Left lung (tissue), 10 donors: ENCODE measurements around the gene CTNNA3. TPM values are rescaled to one million over a fixed set of nuclear protein-coding genes. Genes with fewer than 3 reads are reported as not detected.

ENCODE experiments used
- ATAC-seq: fragments of 200-7000 bp; cut with Tn5 transposase; one replicate; pipeline ENCODE4 v1.9.1; 2020; ENCODE audit warnings: moderate library complexity
- DNase-seq, 4 donors: peaks; one replicate each; pipeline ENCODE4 v3.0.0-alpha.2; 2013 to 2020
- H3K27ac ChIP-seq, 2 donors: fragments of 200-600 bp; sonication (generic) in 1 of 2; one replicate each; pipeline versions ENCODE4 v1.5.0 to v1.8.0; 2020 to 2021
- H3K27me3 ChIP-seq, 2 donors: fragments of 200-600 bp; sonication (generic) in 1 of 2; one replicate each; pipeline versions ENCODE4 v1.5.0 to v1.8.0; 2020 to 2021
- H3K36me3 ChIP-seq, 2 donors: fragments of 200-600 bp; sonication (generic) in 1 of 2; one replicate each; pipeline versions ENCODE4 v1.5.0 to v1.8.0; 2020 to 2021
- H3K4me1 ChIP-seq, 2 donors: fragments of 200-600 bp; one replicate each; pipeline ENCODE4 v1.8.0; 2021
- H3K4me3 ChIP-seq, 2 donors: fragments of 200-600 bp; sonication (generic) in 1 of 2; one replicate each; pipeline versions ENCODE4 v1.5.0 to v1.8.0; 2020 to 2021; ENCODE audit warnings: mild to moderate bottlenecking in 1 of 2
- H3K9me3 ChIP-seq, 2 donors: fragments of 200-600 bp; sonication (generic) in 1 of 2; one replicate each; pipeline versions ENCODE4 v1.5.0 to v1.8.0; 2020 to 2021
- intact Hi-C, 2 donors: fragments of 100-400 bp; cut with DNase I; formaldehyde crosslinking; loops; one replicate each; pipeline versions ENCODE4 v1.11.2 to v1.14.2; 2022
- polyA plus RNA-seq, 6 donors: library from polyadenylated mRNA; unstranded; fragments of 120-200 nt; gene quantifications; one replicate each; pipeline ENCODE4 v1.2.1, GENCODE V29; 2013; ENCODE audit not compliant: insufficient read length in 6 of 6
- total RNA-seq, 2 donors: library from RNA; stranded (reverse); fragmentation: NEBNext Ultra II Directional; extraction: Animal tissue kit (Norgen Biotek cat#: 25700); gene quantifications; one replicate each; pipeline ENCODE4 v1.2.1, GENCODE V29; 2021
- TF ChIP-seq, protein P1 (sequence below), 2 donors: fragments of 200-600 bp; sonication (generic) in 1 of 2; IDR thresholded peaks; one replicate each; pipeline versions ENCODE4 v1.5.0 to v1.8.0; 2021; ENCODE audit warnings: antibody characterized with exemption in 2 of 2
- donor health status: DM: no; HTN: yes; CAD: no.
- donor health status: DM: no; HTN: no; CAD: no.

The CTNNA3 gene
- total and polyA plus RNA-seq, 8 donors, result 1.1 to 8.2 (median 6.6) TPM; not detected in 1

- ATAC-seq (no peak), DNase-seq (no peak)
- no peaks in the 10 kb centered on the region for H3K36me3 ChIP-seq
- H3K4me1 ChIP-seq, result no peaks in the 10 kb centered on the region
- H3K27me3 ChIP-seq, result peaks cover 0 to 4% of the 10 kb centered on the region in 2 donors
- H3K9me3 ChIP-seq, result no peaks in the 10 kb centered on the region
- TF ChIP-seq, protein P1, sequence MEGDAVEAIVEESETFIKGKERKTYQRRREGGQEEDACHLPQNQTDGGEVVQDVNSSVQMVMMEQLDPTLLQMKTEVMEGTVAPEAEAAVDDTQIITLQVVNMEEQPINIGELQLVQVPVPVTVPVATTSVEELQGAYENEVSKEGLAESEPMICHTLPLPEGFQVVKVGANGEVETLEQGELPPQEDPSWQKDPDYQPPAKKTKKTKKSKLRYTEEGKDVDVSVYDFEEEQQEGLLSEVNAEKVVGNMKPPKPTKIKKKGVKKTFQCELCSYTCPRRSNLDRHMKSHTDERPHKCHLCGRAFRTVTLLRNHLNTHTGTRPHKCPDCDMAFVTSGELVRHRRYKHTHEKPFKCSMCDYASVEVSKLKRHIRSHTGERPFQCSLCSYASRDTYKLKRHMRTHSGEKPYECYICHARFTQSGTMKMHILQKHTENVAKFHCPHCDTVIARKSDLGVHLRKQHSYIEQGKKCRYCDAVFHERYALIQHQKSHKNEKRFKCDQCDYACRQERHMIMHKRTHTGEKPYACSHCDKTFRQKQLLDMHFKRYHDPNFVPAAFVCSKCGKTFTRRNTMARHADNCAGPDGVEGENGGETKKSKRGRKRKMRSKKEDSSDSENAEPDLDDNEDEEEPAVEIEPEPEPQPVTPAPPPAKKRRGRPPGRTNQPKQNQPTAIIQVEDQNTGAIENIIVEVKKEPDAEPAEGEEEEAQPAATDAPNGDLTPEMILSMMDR (IDR thresholded peaks at IDR 0.05), result no peak
- H3K4me3 ChIP-seq, result no peak overlapping the region
- H3K27ac ChIP-seq, result no peak overlapping the region
- intact Hi-C loops, result no loop called here
Observed at GRCh38 chr10:67676208-67676825, 19.7 kb downstream of the CTNNA3 start.

DNA sequence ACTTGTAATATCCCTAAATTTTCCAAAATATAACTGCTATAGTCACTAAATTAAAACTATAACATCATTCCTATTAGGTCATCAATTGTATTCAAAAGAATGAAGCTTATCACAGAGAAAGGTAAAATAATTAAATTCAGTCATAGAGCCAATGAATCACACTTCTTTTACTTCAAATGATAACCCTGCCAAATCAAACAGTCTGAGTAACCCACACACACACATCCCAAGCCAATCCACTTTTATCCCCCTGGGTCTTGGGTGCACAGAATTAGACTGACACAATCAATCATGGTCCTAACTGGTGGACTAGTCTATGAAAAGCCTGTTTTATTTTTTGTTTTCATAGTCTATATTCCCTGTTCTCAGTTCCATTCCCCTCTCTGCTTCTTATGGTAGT is 25.6 kb downstream of the CTNNA3 start:
- no peaks in the 10 kb centered on the region for H3K9me3 ChIP-seq
- TF ChIP-seq, protein P1 (IDR thresholded peaks at IDR 0.05), result no peak
- no peak overlapping the region for H3K27ac ChIP-seq
- intact Hi-C loops, result no loop called here
- DNase-seq (no peak), ATAC-seq (no peak)
- no peaks in the 10 kb centered on the region for H3K36me3 ChIP-seq
- H3K4me3 ChIP-seq, result no peak overlapping the region
- no peaks in the 10 kb centered on the region for H3K27me3 ChIP-seq
- no peaks in the 10 kb centered on the region for H3K4me1 ChIP-seq

DNA sequence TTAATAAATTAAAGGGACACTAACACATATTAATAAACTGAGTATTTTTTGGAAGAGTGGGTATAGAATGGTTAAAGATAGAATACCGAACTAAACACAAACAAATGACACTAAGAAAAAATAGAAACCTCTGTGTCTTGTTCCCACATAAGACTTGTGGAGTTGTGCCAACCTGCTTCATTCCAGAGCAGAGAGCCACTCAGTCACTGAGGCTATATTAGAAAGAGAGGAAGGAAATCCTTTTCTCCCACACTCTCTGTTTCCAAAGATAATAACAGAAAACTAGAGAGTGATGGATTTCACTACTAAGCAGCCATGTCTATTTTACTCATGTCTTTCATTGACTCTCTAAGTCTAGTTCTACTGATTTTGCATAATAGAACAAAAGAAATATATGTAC is 26.0 kb downstream of the CTNNA3 start:
- Histone ChIP-seq H3K4me3 (no peak overlapping the region), H3K36me3 (no peaks in the 10 kb centered on the region), H3K4me1 (no peaks in the 10 kb centered on the region), H3K27ac (no peak overlapping the region), H3K27me3 (no peaks in the 10 kb centered on the region), H3K9me3 (no peaks in the 10 kb centered on the region)
- intact Hi-C loops, result no loop called here
- DNase-seq (peak in 1 of 4 donors; percentile 8), ATAC-seq (no peak)
- TF ChIP-seq, protein P1 (IDR thresholded peaks at IDR 0.05), result no peak

GRCh38 chr10:67668448-67668847 is 27.5 kb downstream of the CTNNA3 start:
- no peaks in the 10 kb centered on the region for H3K4me1 ChIP-seq
- intact Hi-C loops, result no loop called here
- TF ChIP-seq, protein P1 (IDR thresholded peaks at IDR 0.05), result no peak
- no peak for ATAC-seq
- H3K27ac ChIP-seq, result no peak overlapping the region
- H3K36me3 ChIP-seq, result no peaks in the 10 kb centered on the region
- DNase-seq, result no peak
- H3K27me3 ChIP-seq, result no peaks in the 10 kb centered on the region
- H3K9me3 ChIP-seq, result no peaks in the 10 kb centered on the region
- no peak overlapping the region for H3K4me3 ChIP-seq

- Histone ChIP-seq H3K27me3 (no peaks in the 10 kb centered on the region), H3K4me3 (no peak overlapping the region), H3K27ac (no peak overlapping the region), H3K36me3 (no peaks in the 10 kb centered on the region), H3K4me1 (no peaks in the 10 kb centered on the region), H3K9me3 (no peaks in the 10 kb centered on the region)
- intact Hi-C loops, result no loop called here
- TF ChIP-seq, protein P1 (IDR thresholded peaks at IDR 0.05), result no peak
- no peak for DNase-seq
- no peak for ATAC-seq
Observed at GRCh38 chr10:67667035-67667425, 29.0 kb downstream of the CTNNA3 start.
